Thyroid gland (tissue), 4 donors: Measurements from ENCODE around the gene RUFY3. TPM values are rescaled to one million over a fixed set of nuclear protein-coding genes. Genes with fewer than 3 reads are reported as not detected.

Experiments used
- DNase-seq, 2 donors: peaks; one replicate each; pipeline ENCODE4 v3.0.0-alpha.2; 2019
- H3K27ac ChIP-seq, 3 donors: fragments of 200-600 bp; sonication (generic); 1 replicate in 2 of 3; 2 replicates in 1 of 3; pipeline ENCODE4 v1.5.1; 2016 to 2019; ENCODE audit warnings: mild to moderate bottlenecking in 1 of 3, moderate library complexity in 1 of 3
- H3K27me3 ChIP-seq: fragments of 200-600 bp; sonication (generic); one replicate; pipeline ENCODE4 v1.5.1; 2019
- H3K36me3 ChIP-seq, 2 donors: fragments of 200-600 bp; sonication (generic); one replicate each; pipeline ENCODE4 v1.5.1; 2016 to 2019
- H3K4me1 ChIP-seq, 2 donors: fragments of 200-600 bp; sonication (generic); one replicate each; pipeline ENCODE4 v1.5.1; 2017 to 2019
- H3K4me3 ChIP-seq, 3 donors: fragments of 200-600 bp; sonication (generic); replicated peaks in 1 of 3; 1 replicate in 2 of 3; 2 replicates in 1 of 3; pipeline ENCODE4 v1.5.1; 2016; ENCODE audit warnings: mild to moderate bottlenecking in 1 of 3
- H3K9me3 ChIP-seq: fragments of 200-600 bp; sonication (generic); one replicate; pipeline ENCODE4 v1.5.1; 2017
- CTCF ChIP-seq, 6 experiments: fragments of 200-600 bp in 3 of 6; fragments of 450-650 bp in 3 of 6; sonication (generic) in 3 of 6; IDR thresholded peaks; one replicate each; pipeline ENCODE4 v1.5.1; 2016 to 2019; ENCODE audit warnings: antibody characterized with exemption in 6 of 6, mild to moderate bottlenecking in 2 of 6, inconsistent platforms in 1 of 6, moderate library complexity in 1 of 6
- POLR2A ChIP-seq, 2 donors: fragments of 450-650 bp; IDR thresholded peaks; one replicate each; pipeline ENCODE4 v1.6.1; 2017; ENCODE audit warnings: antibody characterized with exemption in 2 of 2, mild to moderate bottlenecking in 2 of 2, moderate library complexity in 1 of 2
- WGBS, 2 donors: methylation state at CpG; one replicate each; pipeline ENCODE4 v1.1.5; 2017; 5-methylcytosine and 5-hydroxymethylcytosine counted together
- intact Hi-C: fragments of 100-400 bp; cut with DNase I; formaldehyde crosslinking; loops from one replicate; pipeline ENCODE4 v1.15.1; 2023
- total RNA-seq, 4 donors: library from RNA; depleted of rRNA; stranded (reverse); fragments of >200 nt; gene quantifications; one replicate each; pipeline ENCODE4 v1.2.3, GENCODE V29; 2016

The RUFY3 gene
- total RNA-seq, 4 donors from 2014 or later: 148 to 242 (median 155) TPM

- Histone ChIP-seq H3K27ac (no peak overlapping the region), H3K36me3 (no peaks in the 10 kb centered on the region), H3K4me3 (no peak overlapping the region), H3K9me3 (no peaks in the 10 kb centered on the region), H3K27me3 (no peaks in the 10 kb centered on the region), H3K4me1 (peaks cover 0 to 3% of the 10 kb centered on the region in 2 donors)
- TF ChIP-seq POLR2A (IDR thresholded peaks at IDR 0.05) (no peak), CTCF (IDR thresholded peaks at IDR 0.05) (no peak)
- intact Hi-C loops: no loop called here
- 88 to 90% methylated on average over 9 of the region's 9 CpGs for WGBS, 2 donors
- peak; percentile 39 to 47 for DNase-seq
These were observed 24.5 kb downstream of the RUFY3 start for GRCh38 chr4:70746179-70746839.

GRCh38 chr4:70747874-70748273, 26.1 kb downstream of the RUFY3 start:
- intact Hi-C loops: no loop called here
- Histone ChIP-seq H3K4me1 (no peaks in the 10 kb centered on the region), H3K4me3 (no peak overlapping the region), H3K9me3 (no peaks in the 10 kb centered on the region), H3K36me3 (no peaks in the 10 kb centered on the region), H3K27ac (no peak overlapping the region), H3K27me3 (no peaks in the 10 kb centered on the region)
- DNase-seq: no peak
- WGBS, 2 donors: 89 to 90% methylated on average over 3 of the region's 3 CpGs
- TF ChIP-seq POLR2A (IDR thresholded peaks at IDR 0.05) (no peak), CTCF (IDR thresholded peaks at IDR 0.05) (no peak)

- Histone ChIP-seq H3K4me1 (peaks cover 0 to 5% of the 10 kb centered on the region in 2 donors), H3K36me3 (no peaks in the 10 kb centered on the region), H3K27me3 (no peaks in the 10 kb centered on the region), H3K9me3 (no peaks in the 10 kb centered on the region), H3K4me3 (no peak overlapping the region), H3K27ac (no peak overlapping the region)
- intact Hi-C loops: no loop called here
- TF ChIP-seq CTCF (IDR thresholded peaks at IDR 0.05) (no peak), POLR2A (IDR thresholded peaks at IDR 0.05) (no peak)
- 84 to 93% methylated on average over 1 of the region's 1 CpG for WGBS, 2 donors
- DNase-seq: no peak
These were observed 27.5 kb downstream of the RUFY3 start for GRCh38 chr4:70749313-70749712.

- Histone ChIP-seq H3K27me3 (no peaks in the 10 kb centered on the region), H3K4me3 (no peak overlapping the region), H3K36me3 (no peaks in the 10 kb centered on the region), H3K9me3 (no peaks in the 10 kb centered on the region), H3K4me1 (peaks cover 0 to 5% of the 10 kb centered on the region in 2 donors), H3K27ac (no peak overlapping the region)
- no peak for DNase-seq
- no peak for TF ChIP-seq POLR2A (IDR thresholded peaks at IDR 0.05)
- TF ChIP-seq CTCF (IDR thresholded peaks at IDR 0.05): no peak
- WGBS, 2 donors: 91% methylated on average over 1 of the region's 1 CpG
- intact Hi-C loops: no loop called here
These were observed 30.5 kb downstream of the RUFY3 start for GRCh38 chr4:70752236-70752635.

GRCh38 chr4:70753630-70754029, 31.9 kb downstream of the RUFY3 start:
- H3K4me3 ChIP-seq: no peak overlapping the region
- no peak for TF ChIP-seq POLR2A (IDR thresholded peaks at IDR 0.05)
- TF ChIP-seq CTCF (IDR thresholded peaks at IDR 0.05): no peak
- intact Hi-C loops: no loop called here
- no peak for DNase-seq
- peaks cover 1 to 5% of the 10 kb centered on the region in 2 donors for H3K4me1 ChIP-seq
- H3K9me3 ChIP-seq: no peaks in the 10 kb centered on the region
- H3K36me3 ChIP-seq: no peaks in the 10 kb centered on the region
- H3K27me3 ChIP-seq: no peaks in the 10 kb centered on the region
- no peak overlapping the region for H3K27ac ChIP-seq
